ENCODE data around the gene SLC24A3.

Gene SLC24A3

DNA sequence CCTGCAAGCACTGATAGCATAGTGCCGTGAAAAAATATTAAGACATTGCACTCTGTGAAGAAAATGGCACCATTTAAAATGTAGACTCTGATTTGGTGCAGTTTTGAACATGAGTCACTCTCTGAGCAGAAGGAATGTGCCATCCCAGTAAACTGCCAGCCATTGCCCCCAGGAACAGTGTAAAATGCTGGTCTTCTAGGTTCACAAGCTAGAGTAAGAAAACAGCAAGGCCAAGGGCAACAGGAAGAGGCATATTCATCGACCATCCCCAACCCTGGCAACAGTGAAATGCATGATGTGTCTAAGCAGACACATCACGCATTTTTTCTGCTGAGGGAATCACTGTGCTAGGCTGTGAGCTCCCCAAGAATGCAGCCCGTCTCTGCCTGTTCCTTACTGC is 382.5 kb downstream of the SLC24A3 start:
- DNase-seq (ENCODE audit: low read depth in 2 of 2) = no peak

DNA sequence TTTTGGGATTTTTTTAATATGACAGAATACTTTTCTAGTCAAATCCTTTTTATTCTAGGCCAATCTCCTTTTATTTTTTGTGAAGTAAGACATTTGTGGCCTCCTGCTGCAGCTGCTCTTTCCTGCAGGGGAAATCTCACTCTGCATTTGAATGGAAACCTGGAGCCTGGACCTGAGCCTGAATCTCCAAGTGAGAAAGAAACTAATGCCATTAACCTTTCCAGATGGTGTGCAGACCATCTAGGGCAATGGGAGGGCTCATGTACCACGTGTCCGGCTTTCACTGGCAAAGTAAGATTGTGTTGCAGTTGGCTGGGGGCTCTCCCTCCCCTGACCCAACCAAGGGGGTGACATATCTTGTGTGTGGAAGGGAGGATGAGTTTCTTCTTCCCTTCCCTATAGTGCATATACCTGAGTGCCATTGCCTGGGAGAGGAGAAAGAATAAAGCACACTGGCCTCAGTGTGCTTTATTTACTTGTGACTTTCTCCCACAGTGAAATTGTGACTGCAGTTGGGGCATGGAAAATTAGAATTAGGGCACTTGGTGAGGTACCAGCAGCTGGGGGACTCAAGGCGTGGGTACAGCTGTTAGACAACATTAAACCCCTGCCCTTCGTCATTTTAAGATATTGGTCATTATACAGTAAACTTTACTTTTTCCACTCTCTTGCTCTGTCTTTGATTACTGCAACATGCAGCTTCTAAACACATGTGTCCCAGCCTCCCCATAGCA is 385.8 kb downstream of the SLC24A3 start:
- no peak for DNase-seq (ENCODE audit: low read depth in 2 of 2)

DNA sequence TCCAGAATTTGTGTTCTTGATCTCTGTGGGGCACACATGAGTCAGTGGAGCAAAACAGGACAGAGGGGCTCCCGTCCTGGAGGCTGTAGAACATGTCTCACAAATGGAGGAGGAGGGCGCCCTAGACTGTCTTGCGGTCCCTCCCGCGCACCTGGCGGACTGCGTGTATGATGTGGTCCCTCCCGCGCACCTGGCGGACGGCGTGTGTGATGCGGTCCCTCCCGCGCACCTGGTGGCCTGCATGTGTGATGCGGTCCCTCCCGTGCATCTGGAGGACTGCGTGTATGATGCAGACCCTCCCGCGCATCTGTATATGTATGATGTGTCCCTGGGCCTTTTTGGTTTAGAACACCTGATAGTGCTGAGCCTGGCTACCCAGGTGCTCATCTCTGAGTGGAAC is 386.8 kb downstream of the SLC24A3 start:
- no peak for DNase-seq (ENCODE audit: low read depth in 2 of 2)

DNA sequence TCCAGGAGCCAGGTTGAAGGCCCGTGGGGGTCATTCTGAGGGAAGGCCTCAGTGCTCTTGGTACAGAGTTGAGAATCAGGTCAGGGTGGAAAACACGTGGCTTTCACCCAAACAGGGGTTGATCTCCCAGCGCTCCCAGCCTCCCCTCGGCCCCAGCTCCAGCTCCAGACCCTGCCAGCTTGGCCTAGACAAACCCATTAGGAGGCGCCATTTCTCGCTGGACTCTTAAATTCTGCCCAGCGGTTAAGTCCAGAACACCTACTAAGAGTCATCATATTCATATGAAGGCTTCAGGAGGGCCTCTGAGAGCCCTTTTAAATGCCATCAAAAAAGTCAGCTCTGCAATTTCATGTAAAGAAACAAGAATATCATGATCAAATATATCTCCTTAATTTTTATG is 387.6 kb downstream of the SLC24A3 start:
- no peak for DNase-seq (ENCODE audit: low read depth in 2 of 2)

DNA sequence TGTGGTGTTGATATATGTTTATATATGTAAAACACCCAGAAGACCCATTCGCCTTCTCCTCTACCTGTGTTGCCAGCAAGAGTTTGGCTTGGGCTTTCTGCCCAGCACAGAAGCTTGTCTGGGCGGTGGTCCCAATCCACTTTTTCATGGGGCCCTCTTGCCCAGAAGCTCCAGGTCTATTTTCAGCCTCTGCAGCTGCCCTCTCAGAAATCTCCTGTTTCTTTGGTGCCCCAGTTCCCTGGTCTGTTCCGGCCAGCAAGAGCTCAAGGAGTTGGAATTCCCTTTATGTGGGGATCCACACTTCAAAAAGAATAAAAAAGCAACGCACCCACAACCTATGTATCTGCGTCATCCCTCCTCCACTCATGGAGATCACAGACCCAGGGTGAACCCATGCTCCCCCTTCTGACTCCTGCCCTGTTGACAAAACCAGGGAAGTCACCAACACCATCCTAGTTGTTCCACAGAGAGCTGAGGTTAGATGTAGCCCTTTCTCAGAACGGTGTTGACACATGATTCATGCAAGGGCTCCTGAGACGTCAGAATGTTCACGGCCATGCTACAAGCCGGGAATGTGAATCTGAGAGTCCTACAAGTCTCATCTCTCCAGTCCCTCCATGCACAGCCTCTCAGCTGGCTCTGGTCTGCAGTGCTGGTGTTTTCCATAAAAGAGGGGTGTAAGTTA is 388.8 kb downstream of the SLC24A3 start:
- no peak for DNase-seq (ENCODE audit: low read depth in 2 of 2)

DNA sequence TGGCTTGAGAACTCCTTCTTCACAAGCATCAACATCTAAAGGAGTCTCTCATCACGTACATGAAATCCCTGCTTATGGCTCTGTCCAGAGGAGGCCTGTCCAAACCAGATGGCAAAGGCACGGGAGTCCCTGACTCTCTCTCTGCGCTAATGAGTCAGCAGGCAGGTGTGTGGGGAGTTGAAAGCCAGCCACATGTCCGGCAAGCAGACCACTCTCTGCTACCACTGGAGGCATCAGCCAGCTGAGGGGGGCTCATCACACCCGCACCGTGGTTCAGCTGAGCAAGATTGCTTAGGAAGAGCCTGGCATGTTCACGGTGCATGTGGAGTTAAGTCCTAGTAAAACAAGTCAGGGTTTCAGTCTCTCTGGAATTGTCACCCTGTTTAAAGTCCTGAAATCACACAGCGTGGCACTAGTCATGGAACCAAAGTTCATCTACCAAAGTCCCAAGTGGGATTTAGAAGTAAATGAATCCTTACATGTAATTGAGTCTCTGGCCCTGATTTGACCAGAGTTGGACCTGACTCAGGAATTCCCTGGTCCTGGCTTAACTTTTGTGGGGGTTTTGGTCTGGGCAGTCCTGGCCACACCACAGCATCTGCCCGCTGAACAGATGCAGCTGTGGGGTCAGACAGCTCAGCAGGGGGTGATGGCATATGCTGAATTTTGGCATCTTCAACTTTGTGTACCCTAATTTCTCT is 390.4 kb downstream of the SLC24A3 start:
- no peak for DNase-seq (ENCODE audit: low read depth in 2 of 2)

DNA sequence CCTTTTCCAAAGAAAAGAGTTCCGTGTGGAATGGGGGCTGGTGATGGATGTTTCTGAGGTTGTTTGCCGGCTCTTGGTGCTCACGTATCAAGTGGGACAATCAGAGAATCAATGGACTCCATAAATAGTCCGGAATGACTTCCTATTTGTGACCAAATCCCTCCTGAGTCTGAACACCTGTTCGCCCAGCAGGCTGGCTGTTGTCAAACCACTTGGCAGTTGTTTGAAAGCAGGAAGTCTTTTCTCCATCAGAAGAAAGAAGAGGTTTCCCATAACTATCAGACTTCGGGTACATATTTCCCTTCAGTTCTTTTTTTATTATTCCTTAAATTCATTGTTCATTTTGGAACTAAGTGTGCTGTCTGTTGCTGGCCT is 390.9 kb downstream of the SLC24A3 start:
- no peak for DNase-seq (ENCODE audit: low read depth in 2 of 2)

DNA sequence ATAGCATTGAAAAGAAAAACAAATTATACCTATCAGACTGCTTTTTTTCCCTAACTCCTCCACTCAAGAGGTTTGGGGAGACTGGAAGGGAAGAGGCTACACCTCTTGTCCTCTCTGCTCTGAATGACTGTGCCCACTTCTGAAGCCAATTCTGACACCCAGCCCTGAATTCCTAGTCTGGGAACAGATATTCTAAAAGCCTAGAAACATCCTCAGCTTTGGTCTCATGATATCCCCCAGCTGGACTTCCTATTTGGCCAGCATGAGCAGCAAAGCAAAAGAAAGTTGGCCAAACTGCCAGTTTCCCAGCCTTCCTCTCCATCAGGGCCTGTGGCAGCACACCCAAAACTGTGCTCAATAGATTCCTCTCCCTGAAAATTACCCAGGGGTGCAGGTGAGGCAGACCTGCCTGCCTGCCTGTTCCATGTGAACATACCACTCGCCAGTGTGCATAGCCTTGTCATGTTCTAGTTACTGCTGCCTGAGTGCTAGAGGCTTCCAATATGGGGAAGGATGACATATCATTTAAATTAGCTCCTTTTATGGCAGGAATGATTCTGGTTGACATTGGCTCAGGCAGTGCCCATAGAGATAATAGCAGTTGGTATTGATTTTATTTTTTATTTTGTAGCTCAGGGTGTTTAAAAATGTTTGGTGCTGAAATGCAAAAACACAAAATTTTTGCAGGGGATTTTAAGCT is 393.5 kb downstream of the SLC24A3 start:
- DNase-seq (ENCODE audit: low read depth in 2 of 2) = no peak

DNA sequence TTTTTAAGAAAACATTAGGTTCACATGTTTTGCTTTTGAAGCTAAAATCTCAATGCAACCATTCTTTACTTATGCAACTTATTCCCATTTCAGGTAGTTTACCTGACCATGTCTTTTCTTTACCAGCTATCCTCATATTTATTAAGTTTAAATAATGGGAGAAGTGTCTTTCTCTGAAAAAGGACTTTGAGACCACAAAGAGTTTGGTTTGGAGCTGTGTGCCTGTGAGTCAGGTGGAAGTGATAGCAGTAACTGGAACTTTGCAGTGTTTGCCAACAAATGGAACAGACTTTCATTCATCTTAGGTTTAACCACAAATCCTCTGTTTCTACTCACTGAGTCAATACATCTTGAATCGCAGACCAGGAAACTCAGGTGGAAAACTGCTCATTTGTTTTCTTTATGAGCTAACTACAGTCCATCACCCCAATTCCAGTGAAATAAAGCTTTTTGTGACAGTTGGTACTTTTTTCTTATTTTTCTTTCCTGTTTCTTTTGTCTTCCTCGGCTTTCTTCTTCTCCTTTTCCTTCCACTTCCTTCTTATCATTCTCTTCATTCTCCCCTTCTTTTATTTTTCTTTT is 397.3 kb downstream of the SLC24A3 start:
- DNase-seq (ENCODE audit: low read depth in 2 of 2) = no peak

DNA sequence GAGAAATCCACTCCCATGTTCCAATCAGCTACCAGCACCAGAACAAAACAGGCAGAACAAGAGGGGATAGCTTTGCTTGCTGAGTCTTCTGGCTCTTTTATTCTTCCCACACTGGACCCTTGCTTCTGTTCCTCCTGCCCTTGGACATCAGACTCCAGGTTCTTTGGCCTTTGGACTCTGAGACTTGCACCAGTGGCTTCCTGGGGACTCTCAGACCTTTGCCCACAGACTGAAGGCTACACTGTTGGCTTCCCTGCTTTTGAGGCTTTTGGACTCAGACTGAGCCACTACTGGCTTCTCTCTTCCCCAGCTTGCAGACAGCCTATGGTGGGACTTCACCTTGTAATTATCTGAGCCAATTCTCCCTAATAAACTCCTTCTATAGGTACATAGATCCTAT is 403.2 kb downstream of the SLC24A3 start:
- no peak for DNase-seq (ENCODE audit: low read depth in 2 of 2)

DNA sequence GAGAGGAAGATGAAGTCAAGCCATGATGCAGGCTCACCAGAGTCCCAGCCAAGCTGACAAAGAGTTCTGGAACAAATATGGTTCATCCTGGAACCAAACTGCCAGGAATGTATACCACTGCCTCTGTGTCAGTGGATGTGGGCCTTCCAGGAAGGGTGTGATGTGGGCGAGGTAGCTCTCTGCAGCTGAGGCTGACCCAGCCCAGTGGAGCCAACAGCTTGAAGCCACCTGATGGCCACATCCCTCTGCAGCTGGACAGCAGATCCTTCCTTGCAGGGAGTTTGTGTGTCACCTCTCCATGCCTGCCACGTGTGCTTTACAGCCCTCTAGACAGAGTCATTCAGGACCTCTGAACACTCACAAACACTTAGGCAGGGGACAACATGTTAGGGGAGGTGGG is 403.6 kb downstream of the SLC24A3 start:
- DNase-seq (ENCODE audit: low read depth in 2 of 2) = no peak

DNA sequence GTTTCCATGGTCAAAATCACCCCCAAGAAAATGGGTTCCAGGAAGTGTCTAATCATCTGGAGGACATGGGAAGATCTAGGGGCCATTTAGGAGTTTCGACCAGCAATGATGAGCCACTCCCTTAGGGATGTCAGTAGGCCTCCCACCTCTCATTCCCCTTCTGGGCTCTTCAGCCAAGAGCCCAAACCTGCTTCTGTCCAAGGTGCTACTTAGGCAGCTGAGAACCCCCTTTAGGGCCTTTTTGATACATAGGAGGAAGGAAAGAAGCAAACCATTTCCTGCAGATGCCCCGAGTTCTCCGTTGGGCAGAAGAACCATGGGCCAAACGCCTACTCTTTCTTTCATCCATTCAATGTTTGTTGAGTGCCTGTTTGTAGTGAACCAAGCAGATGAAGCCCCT is 404.2 kb downstream of the SLC24A3 start:
- DNase-seq (ENCODE audit: low read depth in 2 of 2) = no peak

DNA sequence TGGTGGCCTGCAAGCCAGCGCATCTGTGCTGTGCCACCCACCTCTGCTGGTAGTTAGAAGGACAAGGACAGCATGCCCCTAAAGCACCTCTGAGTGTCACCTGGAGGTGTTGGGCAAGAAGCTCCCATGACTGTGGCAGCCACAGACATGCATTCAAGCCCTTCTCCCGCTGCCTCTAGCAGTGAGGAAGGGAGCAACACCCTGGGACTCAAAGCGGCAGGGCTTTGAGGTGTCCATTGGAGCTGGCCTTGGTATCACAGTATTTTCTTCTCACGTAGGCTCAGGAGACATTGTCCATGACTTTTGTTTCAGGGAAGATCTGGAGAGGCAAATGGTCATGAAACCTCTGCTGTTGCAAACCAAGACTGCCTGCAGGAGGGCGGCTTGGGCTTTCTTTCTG is 404.8 kb downstream of the SLC24A3 start:
- no peak for DNase-seq (ENCODE audit: low read depth in 2 of 2)

DNA sequence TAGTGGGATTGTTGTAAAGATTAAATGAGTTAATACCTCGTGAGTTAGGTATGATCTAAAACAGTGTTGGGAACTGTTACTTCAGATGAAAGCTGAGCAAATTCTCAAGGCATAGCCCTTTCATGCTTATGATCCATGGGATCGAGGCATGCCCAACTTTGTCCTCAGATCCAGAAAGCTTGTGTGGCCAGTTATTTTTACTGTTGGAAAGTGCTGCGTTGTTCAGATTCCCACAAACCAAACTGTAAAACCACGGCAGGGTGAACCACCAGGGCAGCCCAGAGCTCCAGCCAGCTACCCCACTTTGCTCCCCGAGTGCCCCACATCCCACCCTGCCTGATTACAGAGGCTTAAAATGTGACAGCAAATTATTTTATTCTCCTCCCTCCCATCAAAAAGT is 406.3 kb downstream of the SLC24A3 start:
- DNase-seq (ENCODE audit: low read depth in 2 of 2) = no peak

DNA sequence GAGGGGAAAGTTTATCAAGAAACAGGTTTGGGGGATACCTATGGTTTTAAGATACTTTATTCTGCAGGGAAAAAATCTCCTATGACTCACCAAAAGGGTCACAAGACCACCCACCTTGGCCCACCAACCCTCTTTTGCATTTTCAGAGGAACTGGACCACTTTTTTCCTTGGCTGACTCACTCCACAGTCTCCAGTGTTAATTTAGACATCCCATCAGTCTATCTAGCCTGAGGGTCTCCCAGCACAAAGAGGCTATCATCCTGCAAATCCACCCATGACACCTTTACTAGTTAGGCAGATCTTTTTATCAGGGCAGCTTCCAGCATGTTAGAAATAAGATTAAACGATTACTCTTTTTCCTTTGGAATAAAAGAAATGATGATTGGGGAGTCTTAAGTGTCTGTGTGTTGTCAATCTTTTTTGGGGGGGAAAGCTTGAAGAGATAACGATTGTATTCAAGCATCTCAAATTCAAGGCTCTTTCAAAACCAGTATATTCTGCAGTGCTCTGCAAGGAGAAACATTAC is 407.5 kb downstream of the SLC24A3 start:
- DNase-seq (ENCODE audit: low read depth in 2 of 2) = no peak

DNA sequence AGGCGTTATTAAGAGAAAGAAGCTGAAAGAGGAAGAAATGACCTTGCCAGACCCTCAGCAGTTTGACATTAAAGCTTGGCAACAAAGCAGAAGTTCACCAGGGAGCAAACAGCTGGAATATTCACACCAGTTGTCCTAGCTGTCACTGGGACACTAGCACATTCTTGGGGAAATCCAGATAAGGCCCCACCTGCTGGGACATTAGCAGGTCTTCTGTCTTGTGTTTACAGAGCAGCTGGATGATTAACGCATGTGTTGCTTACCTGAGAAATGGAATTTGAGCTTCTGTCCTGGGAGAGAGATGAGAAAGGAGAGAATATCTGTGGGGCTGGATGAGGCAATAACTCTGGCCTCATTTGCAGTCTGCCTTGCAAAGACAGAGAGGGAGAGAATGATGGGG is 408.0 kb downstream of the SLC24A3 start:
- no peak for DNase-seq (ENCODE audit: low read depth in 2 of 2)

DNA sequence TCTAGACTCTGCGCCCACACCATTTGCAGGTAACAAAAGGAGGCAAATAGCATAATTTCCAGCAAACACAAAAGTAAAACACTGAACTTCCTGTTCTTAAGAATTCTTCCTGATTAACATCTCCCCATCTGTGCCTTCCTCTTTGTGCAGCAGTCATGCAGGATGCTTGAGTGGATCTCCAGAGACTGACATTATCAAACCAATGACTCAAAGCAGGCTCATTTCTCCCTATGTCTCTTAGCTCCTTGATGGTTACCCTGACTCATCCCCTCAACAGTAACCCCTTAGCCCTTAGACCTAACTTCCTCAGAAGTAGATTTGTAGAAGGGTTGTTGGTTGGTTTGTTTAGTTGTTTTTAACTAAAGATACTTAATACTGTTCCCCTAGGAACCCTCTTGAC is 408.6 kb downstream of the SLC24A3 start:
- DNase-seq (ENCODE audit: low read depth in 2 of 2) = no peak

DNA sequence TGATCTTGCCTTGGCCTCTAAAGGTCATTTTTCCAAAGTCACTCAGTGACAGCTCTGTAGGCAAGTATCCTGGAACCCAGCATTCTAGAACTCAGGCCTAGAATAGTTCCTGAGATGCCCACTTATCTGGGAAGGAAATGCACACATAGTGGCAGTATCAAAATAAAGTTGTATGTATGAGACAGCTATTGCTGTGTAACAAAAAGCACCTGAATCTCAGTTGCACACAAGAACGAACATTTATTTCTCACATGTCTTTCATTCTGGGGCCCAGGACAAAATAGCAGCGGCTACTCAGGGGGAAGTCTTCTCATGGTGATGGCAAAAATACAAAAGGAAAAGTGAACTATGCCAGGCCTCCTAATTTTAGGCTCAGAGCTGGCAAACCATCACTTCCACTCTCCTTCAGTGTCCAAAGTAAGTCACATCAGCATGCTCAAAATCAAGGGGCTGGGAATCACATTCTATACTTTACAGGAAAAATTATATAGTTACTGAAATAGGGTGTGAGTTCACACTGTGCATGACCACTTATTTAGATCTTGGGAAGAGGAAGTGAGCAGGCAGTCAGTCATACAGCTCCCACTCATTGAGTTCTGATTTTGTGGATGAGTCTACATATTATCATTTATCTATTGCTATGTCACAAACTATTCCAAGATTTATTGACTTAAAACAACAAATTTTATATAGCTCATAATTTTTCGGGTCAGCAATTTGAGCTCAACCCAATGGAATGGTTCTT is 412.0 kb downstream of the SLC24A3 start:
- no peak for DNase-seq (ENCODE audit: low read depth in 2 of 2)

DNA sequence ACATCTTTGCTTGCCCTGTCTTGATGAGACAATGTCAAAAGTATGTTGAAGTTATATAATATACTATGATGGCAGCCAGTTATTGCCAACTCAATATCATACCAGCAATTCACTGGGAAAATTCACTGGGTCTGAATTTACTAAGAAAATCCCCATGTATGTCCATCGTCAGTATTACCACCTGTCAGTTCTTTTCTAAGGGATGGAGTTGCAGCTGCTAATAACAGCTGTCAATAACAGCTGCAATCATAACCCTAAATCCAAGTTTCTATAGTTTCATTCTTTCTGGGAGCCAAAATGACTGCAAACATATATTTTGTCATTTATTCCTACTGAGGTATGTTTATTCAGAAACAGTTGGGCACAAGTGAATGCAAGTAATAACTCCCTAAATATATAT is 413.0 kb downstream of the SLC24A3 start:
- no peak for DNase-seq (ENCODE audit: low read depth in 2 of 2)

DNA sequence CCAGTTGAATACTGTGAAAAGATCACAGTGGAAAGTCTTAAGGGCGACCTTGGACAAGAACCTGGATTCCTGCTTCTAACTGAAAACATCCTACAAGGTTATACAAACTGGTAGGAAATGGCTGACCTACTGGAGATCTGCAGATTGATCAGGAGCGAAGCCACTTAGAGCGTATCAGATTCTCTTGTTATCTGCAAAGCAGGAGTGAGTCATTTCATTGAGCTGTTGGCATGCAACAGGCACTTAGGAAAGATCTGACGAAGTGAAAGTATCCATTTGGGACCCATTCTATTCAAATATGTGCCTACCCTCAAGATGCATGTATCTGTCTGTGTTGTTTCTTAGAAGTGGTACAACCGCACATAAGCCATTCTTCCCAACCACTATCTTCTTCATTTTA is 414.5 kb downstream of the SLC24A3 start:
- no peak for DNase-seq (ENCODE audit: low read depth in 2 of 2)

DNA sequence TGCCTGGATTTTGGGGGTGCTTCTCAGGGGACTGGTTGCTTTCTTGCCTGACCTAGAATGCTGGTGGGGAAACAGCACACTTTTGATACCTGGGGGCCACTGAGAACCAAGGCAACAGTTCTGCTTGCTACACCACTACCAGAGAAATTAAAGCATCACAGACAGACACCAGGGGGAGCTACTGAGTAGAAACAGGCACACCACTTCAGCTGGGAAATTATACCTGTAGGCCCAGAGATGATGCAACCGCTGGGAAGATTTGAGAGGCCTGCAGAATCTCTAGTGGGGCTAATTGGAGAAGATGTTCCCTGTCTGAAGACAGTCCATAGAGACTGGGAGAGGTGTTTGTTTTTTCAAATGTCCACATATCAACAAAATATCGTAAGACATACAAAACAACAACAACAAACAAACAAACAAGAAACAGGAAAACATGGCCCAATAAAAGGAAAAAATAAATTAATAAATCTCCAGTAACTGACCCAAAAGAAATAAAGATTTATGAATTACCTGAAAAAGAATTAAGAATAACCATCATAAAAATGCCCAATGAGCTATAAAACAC is 416.2 kb downstream of the SLC24A3 start:
- peak; percentile 17 to 47 for DNase-seq (ENCODE audit: low read depth in 2 of 2)

Measured in stimulated activated CD4-positive, alpha-beta T cell treated with anti-CD3 and anti-CD28 coated beads, Interleukin-15, amount 100 ng/mL, for 48 hours (primary cell).